WI38 (cell line): ENCODE data around the gene ALDH5A1.

Experiments used
- H3K4me3 ChIP-seq: 2 replicates; pipeline ENCODE4 v1.5.1; 2011; ENCODE audit warnings: low read depth, mild to moderate bottlenecking, control low read depth, low read length
- TF ChIP-seq, protein P1 (sequence below): IDR thresholded peaks from 2 replicates; pipeline ENCODE4 v1.5.1; 2012; ENCODE audit warnings: low read depth, mild to moderate bottlenecking, control low read depth, low read length

Gene ALDH5A1

GRCh38 chr6:24469811-24470210 lies 25.0 kb upstream of the ALDH5A1 start:
- no peak overlapping the region for H3K4me3 ChIP-seq
- TF ChIP-seq, protein P1, sequence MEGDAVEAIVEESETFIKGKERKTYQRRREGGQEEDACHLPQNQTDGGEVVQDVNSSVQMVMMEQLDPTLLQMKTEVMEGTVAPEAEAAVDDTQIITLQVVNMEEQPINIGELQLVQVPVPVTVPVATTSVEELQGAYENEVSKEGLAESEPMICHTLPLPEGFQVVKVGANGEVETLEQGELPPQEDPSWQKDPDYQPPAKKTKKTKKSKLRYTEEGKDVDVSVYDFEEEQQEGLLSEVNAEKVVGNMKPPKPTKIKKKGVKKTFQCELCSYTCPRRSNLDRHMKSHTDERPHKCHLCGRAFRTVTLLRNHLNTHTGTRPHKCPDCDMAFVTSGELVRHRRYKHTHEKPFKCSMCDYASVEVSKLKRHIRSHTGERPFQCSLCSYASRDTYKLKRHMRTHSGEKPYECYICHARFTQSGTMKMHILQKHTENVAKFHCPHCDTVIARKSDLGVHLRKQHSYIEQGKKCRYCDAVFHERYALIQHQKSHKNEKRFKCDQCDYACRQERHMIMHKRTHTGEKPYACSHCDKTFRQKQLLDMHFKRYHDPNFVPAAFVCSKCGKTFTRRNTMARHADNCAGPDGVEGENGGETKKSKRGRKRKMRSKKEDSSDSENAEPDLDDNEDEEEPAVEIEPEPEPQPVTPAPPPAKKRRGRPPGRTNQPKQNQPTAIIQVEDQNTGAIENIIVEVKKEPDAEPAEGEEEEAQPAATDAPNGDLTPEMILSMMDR: no peak

DNA sequence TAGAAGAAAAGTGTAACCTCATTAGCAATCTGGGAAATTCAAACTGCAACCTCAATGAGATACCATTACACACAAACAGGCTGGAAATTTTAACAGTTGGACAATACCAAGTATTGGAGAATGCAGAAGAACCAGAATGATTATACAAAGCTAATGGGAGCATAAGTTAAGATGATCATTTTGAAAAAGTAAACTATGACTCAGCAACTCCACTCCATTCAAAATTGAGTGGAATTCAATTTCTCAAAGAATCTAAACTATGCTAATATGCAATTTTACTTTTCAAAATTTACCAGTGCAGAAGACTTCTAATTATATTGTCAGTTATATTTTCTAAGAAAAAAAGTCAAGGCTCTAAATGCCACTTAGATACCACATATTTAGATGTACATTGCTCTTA lies 22.6 kb upstream of the ALDH5A1 start:
- TF ChIP-seq, protein P1: no peak
- no peak overlapping the region for H3K4me3 ChIP-seq

GRCh38 chr6:24476631-24477030 lies 18.1 kb upstream of the ALDH5A1 start:
- H3K4me3 ChIP-seq: no peak overlapping the region
- TF ChIP-seq, protein P1: no peak

GRCh38 chr6:24477070-24477469 lies 17.7 kb upstream of the ALDH5A1 start:
- TF ChIP-seq, protein P1: no peak
- H3K4me3 ChIP-seq: no peak overlapping the region

- no peak overlapping the region for H3K4me3 ChIP-seq
- TF ChIP-seq, protein P1: no peak
Measured at GRCh38 chr6:24478903-24479302, 15.9 kb upstream of the ALDH5A1 start.

DNA sequence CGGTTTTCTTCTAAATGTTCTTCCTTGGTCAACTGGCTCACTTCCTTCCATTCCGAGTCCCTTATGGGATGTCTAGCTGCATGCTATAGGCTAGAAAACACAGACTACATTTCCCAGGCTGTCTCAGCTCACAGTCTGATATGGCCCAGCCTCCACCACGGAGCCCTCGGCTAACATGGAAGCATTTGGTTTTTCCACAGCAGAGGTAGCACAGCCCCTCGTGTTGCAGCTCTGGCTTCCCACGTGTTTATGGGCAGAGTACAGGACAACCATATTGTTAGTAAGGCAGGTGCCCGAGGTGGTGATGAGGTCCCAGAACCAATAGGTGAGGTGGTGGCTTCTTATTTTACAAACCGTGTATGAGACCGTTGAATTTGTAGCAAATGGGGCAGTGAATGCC lies 14.1 kb upstream of the ALDH5A1 start:
- H3K4me3 ChIP-seq: no peak overlapping the region
- TF ChIP-seq, protein P1: no peak

DNA sequence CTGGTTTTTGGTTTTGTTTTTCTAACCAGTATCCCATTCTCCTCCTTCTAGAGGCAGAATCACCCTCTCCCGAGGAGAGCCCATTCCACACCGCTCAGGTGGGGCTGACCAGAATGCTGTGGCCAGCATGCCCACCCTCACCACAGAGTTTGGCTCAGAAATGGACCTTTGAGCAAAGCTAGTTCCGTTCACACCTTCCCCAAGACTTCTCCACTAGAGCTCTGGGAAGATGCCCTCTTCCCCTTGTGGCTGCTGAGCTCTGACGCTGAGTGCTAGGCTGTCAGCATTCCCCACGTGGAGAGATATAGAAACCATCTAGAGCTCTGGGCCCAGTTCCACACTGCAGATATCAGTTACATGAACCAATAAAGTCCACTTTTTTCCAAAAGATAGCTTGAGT lies 13.3 kb upstream of the ALDH5A1 start:
- TF ChIP-seq, protein P1: no peak
- H3K4me3 ChIP-seq: no peak overlapping the region
